K562 (cell line): ENCODE data around the gene TRMT112.

Source experiments
- EGR1 ChIP-seq: fragments of 450-650 bp; conservative IDR thresholded peaks from 2 replicates; pipeline ENCODE4 v1.6.1; 2017; ENCODE audit warnings: mild to moderate bottlenecking
- HDAC2 ChIP-seq: fragments of 450-650 bp; IDR thresholded peaks from 2 replicates; pipeline ENCODE4 v1.6.1; 2016; ENCODE audit warnings: mild to moderate bottlenecking
- TF ChIP-seq, protein P1 (sequence below), 3 experiments: IDR thresholded peaks in 2 of 3; conservative IDR thresholded peaks in 1 of 3; 2 replicates each; pipeline ENCODE4 v1.5.1; 2011 to 2012; ENCODE audit warnings: low read length in 3 of 3, mild to moderate bottlenecking in 3 of 3, control low read depth in 2 of 3, improper control_type of control experiment in 1 of 3, inconsistent platforms in 1 of 3, low read depth in 1 of 3, mixed read lengths in 1 of 3, moderate library complexity in 1 of 3; ENCODE audit not compliant: insufficient read depth in 2 of 3

DNA sequence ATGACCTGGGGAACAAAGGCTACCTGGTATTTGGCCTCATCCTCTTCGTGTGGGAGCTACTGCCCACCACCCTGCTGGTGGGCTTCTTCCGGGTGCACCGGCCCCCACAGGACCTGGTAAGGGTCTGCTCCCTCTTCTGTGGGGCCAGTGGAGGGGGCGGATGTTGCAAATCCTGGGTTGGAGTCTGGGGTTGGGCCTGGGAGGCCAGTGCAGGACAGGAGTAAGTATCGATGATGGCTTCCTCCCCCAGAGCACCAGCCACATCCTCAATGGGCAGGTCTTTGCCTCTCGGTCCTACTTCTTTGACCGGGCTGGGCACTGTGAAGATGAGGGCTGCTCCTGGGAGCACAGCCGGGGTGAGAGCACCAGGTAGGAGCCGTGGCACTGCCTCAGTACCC lies 29.0 kb downstream of the TRMT112 start:
- TF ChIP-seq EGR1: no peak
- no peak for TF ChIP-seq HDAC2
- TF ChIP-seq, protein P1, sequence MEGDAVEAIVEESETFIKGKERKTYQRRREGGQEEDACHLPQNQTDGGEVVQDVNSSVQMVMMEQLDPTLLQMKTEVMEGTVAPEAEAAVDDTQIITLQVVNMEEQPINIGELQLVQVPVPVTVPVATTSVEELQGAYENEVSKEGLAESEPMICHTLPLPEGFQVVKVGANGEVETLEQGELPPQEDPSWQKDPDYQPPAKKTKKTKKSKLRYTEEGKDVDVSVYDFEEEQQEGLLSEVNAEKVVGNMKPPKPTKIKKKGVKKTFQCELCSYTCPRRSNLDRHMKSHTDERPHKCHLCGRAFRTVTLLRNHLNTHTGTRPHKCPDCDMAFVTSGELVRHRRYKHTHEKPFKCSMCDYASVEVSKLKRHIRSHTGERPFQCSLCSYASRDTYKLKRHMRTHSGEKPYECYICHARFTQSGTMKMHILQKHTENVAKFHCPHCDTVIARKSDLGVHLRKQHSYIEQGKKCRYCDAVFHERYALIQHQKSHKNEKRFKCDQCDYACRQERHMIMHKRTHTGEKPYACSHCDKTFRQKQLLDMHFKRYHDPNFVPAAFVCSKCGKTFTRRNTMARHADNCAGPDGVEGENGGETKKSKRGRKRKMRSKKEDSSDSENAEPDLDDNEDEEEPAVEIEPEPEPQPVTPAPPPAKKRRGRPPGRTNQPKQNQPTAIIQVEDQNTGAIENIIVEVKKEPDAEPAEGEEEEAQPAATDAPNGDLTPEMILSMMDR (IDR thresholded peaks at IDR 0.05 in 2 of 3, conservative IDR thresholded peaks at IDR 0.05 in 1 of 3; ENCODE audit: insufficient read depth in 2 of 3, low read depth in 1 of 3, low read length in 3 of 3): no peak
